HG02852 (cell line): ENCODE measurements around the gene RAB11FIP3.
A peak's percentile ranks its signal among the peaks of the same experiment; 100 is the strongest.
"Not testable (repeated sequence)": the region's sequence is repeated elsewhere in the genome, so short reads cannot be mapped to it uniquely, and the experiment has no call there.

Experiments
- ATAC-seq: cut with Tn5 transposase; IDR thresholded peaks from one replicate; pipeline ENCODE4 v1.9.1; 2021; ENCODE audit warnings: mild to moderate bottlenecking, moderate library complexity; ENCODE audit not compliant: unreplicated experiment

The RAB11FIP3 gene

GRCh38 chr16:392450-393030, 32.9 kb upstream of the RAB11FIP3 start:
- no peak for ATAC-seq

GRCh38 chr16:396199-396598, 29.2 kb upstream of the RAB11FIP3 start:
- ATAC-seq, result no peak

GRCh38 chr16:396605-397004, 28.8 kb upstream of the RAB11FIP3 start:
- no peak for ATAC-seq

GRCh38 chr16:397135-397661, 28.3 kb upstream of the RAB11FIP3 start, which contains the start of gene NME4:
Gene NME4 (plus strand): TSS chr16:397199. CDS start chr16:397223, 24 bp downstream.
- ATAC-seq, result no peak

- no peak for ATAC-seq
Observed at GRCh38 chr16:397736-398332, 27.6 kb upstream of the RAB11FIP3 start.

- no peak for ATAC-seq
Observed at GRCh38 chr16:398561-399339, 26.7 kb upstream of the RAB11FIP3 start.

- no peak for ATAC-seq
Observed at GRCh38 chr16:399340-400019, 26.0 kb upstream of the RAB11FIP3 start.

- ATAC-seq, result no peak
Observed at GRCh38 chr16:400061-400591, 25.3 kb upstream of the RAB11FIP3 start.

GRCh38 chr16:401468-402348, 23.7 kb upstream of the RAB11FIP3 start, which contains the start of gene DECR2:
Gene DECR2 (plus strand): TSS chr16:401885. CDS start chr16:401964, 79 bp downstream.
- peak; percentile 55 for ATAC-seq

- ATAC-seq, result no peak
Observed at GRCh38 chr16:404971-405486, 20.4 kb upstream of the RAB11FIP3 start.

GRCh38 chr16:405548-406506, 19.6 kb upstream of the RAB11FIP3 start:
- no peak for ATAC-seq

GRCh38 chr16:407253-407652, 18.2 kb upstream of the RAB11FIP3 start:
- ATAC-seq, result no peak

GRCh38 chr16:410516-411178, 14.8 kb upstream of the RAB11FIP3 start:
- no peak for ATAC-seq

- ATAC-seq, result no peak
Observed at GRCh38 chr16:411576-412265, 13.7 kb upstream of the RAB11FIP3 start.

- no peak for ATAC-seq
Observed at GRCh38 chr16:414395-415169, 10.9 kb upstream of the RAB11FIP3 start.

- ATAC-seq, result not testable (repeated sequence)
Observed at GRCh38 chr16:415170-415498, 10.3 kb upstream of the RAB11FIP3 start.

GRCh38 chr16:422179-422578, 3.3 kb upstream of the RAB11FIP3 start:
- ATAC-seq, result not testable (repeated sequence)
